DOHH2 (cell line): ENCODE measurements around the gene MOGAT1.

Experiments
- H3F3A ChIP-seq: fragments of 200-600 bp; sonication (generic), shearing (Covaris generic); 2 replicates; pipeline ENCODE4 v1.6.0; 2016; ENCODE audit warnings: antibody characterized with exemption, mild to moderate bottlenecking; ENCODE audit not compliant: control insufficient read depth, insufficient read depth
- H3K27ac ChIP-seq: fragments of 200-600 bp; sonication (generic); 2 replicates; pipeline ENCODE4 v1.5.1; 2014; ENCODE audit warnings: low read depth, mild to moderate bottlenecking, low read length, moderate library complexity
- H3K27me3 ChIP-seq: fragments of 200-600 bp; sonication (generic); 2 replicates; pipeline ENCODE4 v1.6.1; 2014; ENCODE audit warnings: mild to moderate bottlenecking, low read length, mixed read lengths; ENCODE audit not compliant: control insufficient read depth
- H3K36me3 ChIP-seq: fragments of 200-600 bp; sonication (generic); 2 replicates; pipeline ENCODE4 v1.6.1; 2014; ENCODE audit warnings: mild to moderate bottlenecking, low read length, moderate library complexity, mixed read lengths; ENCODE audit not compliant: control insufficient read depth
- H3K4me1 ChIP-seq: fragments of 200-600 bp; sonication (generic); 2 replicates; pipeline ENCODE4 v1.6.1; 2014; ENCODE audit warnings: mild to moderate bottlenecking, low read length, mixed read lengths; ENCODE audit not compliant: control insufficient read depth
- H3K4me2 ChIP-seq: fragments of 200-600 bp; sonication (generic); 2 replicates; pipeline ENCODE4 v1.6.0; 2014; ENCODE audit warnings: mild to moderate bottlenecking, low read length, moderate library complexity
- H3K4me3 ChIP-seq: fragments of 200-600 bp; sonication (generic); 2 replicates; pipeline ENCODE4 v1.5.1; 2014; ENCODE audit warnings: mild to moderate bottlenecking, low read length, mixed read lengths
- H3K79me2 ChIP-seq: fragments of 200-600 bp; sonication (generic); 2 replicates; pipeline ENCODE4 v1.6.1; 2014; ENCODE audit warnings: mild to moderate bottlenecking, low read length, mixed read lengths; ENCODE audit not compliant: control insufficient read depth
- H3K9me2 ChIP-seq: fragments of 200-600 bp; sonication (generic); replicated peaks from 2 replicates; pipeline ENCODE4 v1.6.1; 2014; ENCODE audit warnings: mild to moderate bottlenecking, low read length, mixed read lengths; ENCODE audit not compliant: control insufficient read depth
- H3K9me3 ChIP-seq: fragments of 200-600 bp; sonication (generic); 2 replicates; pipeline ENCODE4 v1.6.1; 2014; ENCODE audit warnings: antibody characterized with exemption, low read length, mixed read lengths; ENCODE audit not compliant: control insufficient read depth, insufficient read depth
- H4K20me1 ChIP-seq: fragments of 200-600 bp; sonication (generic); 2 replicates; pipeline ENCODE4 v1.6.0; 2014; ENCODE audit warnings: low read depth, mild to moderate bottlenecking, antibody characterized with exemption, low read length, moderate library complexity; ENCODE audit not compliant: control insufficient read depth, insufficient read depth
- CTCF ChIP-seq: fragments of 200-600 bp; sonication (generic); IDR thresholded peaks from one replicate; pipeline ENCODE4 v1.5.1; 2014; ENCODE audit warnings: antibody characterized with exemption, mild to moderate bottlenecking, low read depth, low read length; ENCODE audit not compliant: poor library complexity, severe bottlenecking
- EZH2phosphoT487 ChIP-seq: fragments of 200-600 bp; sonication (generic); IDR thresholded peaks from 2 replicates; pipeline ENCODE4 v1.6.1; 2017; ENCODE audit warnings: borderline replicate concordance, mild to moderate bottlenecking, antibody characterized with exemption, low read length, moderate library complexity, mixed read lengths

Gene MOGAT1

GRCh38 chr2:222656526-222657446, 14.7 kb upstream of the MOGAT1 start:
- Histone ChIP-seq H3K4me3 (peak overlapping the region; percentile 98), H3K27me3 (no peaks in the 10 kb centered on the region), H3F3A (no peaks in the 10 kb centered on the region), H4K20me1 (peaks cover under 1% of the 10 kb centered on the region; the same call in 1 of the 2 replicates), H3K9me3 (no peaks in the 10 kb centered on the region), H3K36me3 (peaks cover 30% of the 10 kb centered on the region), H3K79me2 (peaks cover 53% of the 10 kb centered on the region), H3K9me2 (no peaks in the 10 kb centered on the region), H3K4me1 (peaks cover 37% of the 10 kb centered on the region), H3K4me2 (peak overlapping the region; percentile 78), H3K27ac (0 out of 2 replicates have a peak overlapping the region, but pooled peaks have one; percentile 5)
- no peak for TF ChIP-seq EZH2phosphoT487
- no peak for TF ChIP-seq CTCF

GRCh38 chr2:222663479-222663878, 8.0 kb upstream of the MOGAT1 start:
- Histone ChIP-seq H3K4me1 (no peaks in the 10 kb centered on the region), H3K9me3 (no peaks in the 10 kb centered on the region), H3K36me3 (no peaks in the 10 kb centered on the region), H3K9me2 (no peaks in the 10 kb centered on the region), H3K4me2 (no peak overlapping the region), H3K27ac (no peak overlapping the region), H4K20me1 (no peaks in the 10 kb centered on the region), H3F3A (no peaks in the 10 kb centered on the region), H3K27me3 (no peaks in the 10 kb centered on the region), H3K79me2 (no peaks in the 10 kb centered on the region), H3K4me3 (no peak overlapping the region)
- no peak for TF ChIP-seq CTCF
- TF ChIP-seq EZH2phosphoT487 = no peak

- Histone ChIP-seq H3K4me2 (no peak overlapping the region), H3K27me3 (peaks cover 26% of the 10 kb centered on the region), H4K20me1 (no peaks in the 10 kb centered on the region), H3K27ac (no peak overlapping the region), H3K9me2 (no peaks in the 10 kb centered on the region), H3K9me3 (no peaks in the 10 kb centered on the region), H3F3A (no peaks in the 10 kb centered on the region), H3K4me3 (no peak overlapping the region), H3K4me1 (no peaks in the 10 kb centered on the region), H3K36me3 (no peaks in the 10 kb centered on the region), H3K79me2 (no peaks in the 10 kb centered on the region)
- TF ChIP-seq EZH2phosphoT487 = no peak
- TF ChIP-seq CTCF = no peak
Observed at GRCh38 chr2:222668494-222669154, 2.8 kb upstream of the MOGAT1 start.
